Measurements from ENCODE around the gene ADAM15. TPM values are rescaled to one million over a fixed set of nuclear protein-coding genes. Genes with fewer than 3 reads are reported as not detected.

ADAM15 gene
- total RNA-seq, 1 donor from 2014 or later: 11.3 TPM

- no peak for ATAC-seq (ENCODE audit: low read depth)
Measured at GRCh38 chr1:155052439-155053395, 1.6 kb downstream of the ADAM15 start.

GRCh38 chr1:155053531-155054105 lies 2.5 kb downstream of the ADAM15 start:
- intact Hi-C loops (cut with micrococcal nuclease): loop anchor here (2.0 kb wide), 1 partner anchor 37 kb away; no protein-coding TSS in a partner anchor
- no peak for TF ChIP-seq CTCF (IDR thresholded peaks at IDR 0.05)
- no peak overlapping the region for H3K27ac Mint-ChIP-seq

More at GRCh38 chr1:155052439-155053395, 1.6 kb downstream of the ADAM15 start:
- no peaks in the 10 kb centered on the region for H3K27me3 Mint-ChIP-seq
- ChIA-PET CTCF (interaction anchor here (1.5 to 3.1 kb wide), 4 partner anchors 8 to 39 kb away, joined by 4 to 37 read pairs (median 6); partner anchors contain the start of gene EFNA4), POLR2A (interaction anchor here (0.6 to 1.1 kb wide), 5 partner anchors 18 to 79 kb away, joined by 3 to 4 read pairs (median 3); partner anchors contain the start of gene FLAD1)
- H3K4me3 Mint-ChIP-seq: peak overlapping the region; percentile 79
- intact Hi-C loops (cut with micrococcal nuclease): loop anchor here (2.0 kb wide), 1 partner anchor 36 kb away; no protein-coding TSS in a partner anchor
- no peak overlapping the region for H3K27ac Mint-ChIP-seq
- TF ChIP-seq CTCF (IDR thresholded peaks at IDR 0.05): no peak
- H3K36me3 Mint-ChIP-seq (ENCODE audit: low read depth): peaks cover 6% of the 10 kb centered on the region
- peak; percentile 26 for DNase-seq
- no peaks in the 10 kb centered on the region for H3K9me3 Mint-ChIP-seq
- H3K4me1 Mint-ChIP-seq: peaks cover 22% of the 10 kb centered on the region

GRCh38 chr1:155057104-155057503 lies 6.0 kb downstream of the ADAM15 start:
- Mint-ChIP-seq H3K4me3 (no peak overlapping the region), H3K9me3 (no peaks in the 10 kb centered on the region), H3K27ac (no peak overlapping the region), H3K4me1 (peaks cover 21% of the 10 kb centered on the region), H3K36me3 (ENCODE audit: low read depth) (peaks cover 7% of the 10 kb centered on the region), H3K27me3 (no peaks in the 10 kb centered on the region)
- no peak for TF ChIP-seq CTCF (IDR thresholded peaks at IDR 0.05)
- intact Hi-C loops (cut with micrococcal nuclease): no loop called here
- POLR2A ChIA-PET: interaction anchor here (0.6 kb wide), 1 partner anchor 449 kb away, joined by 5 read pairs; no protein-coding TSS in a partner anchor
- CTCF ChIA-PET: interaction anchor here (9.2 kb wide), 1 partner anchor 12 kb away, joined by 101 read pairs; no protein-coding TSS in a partner anchor
- DNase-seq (no peak), ATAC-seq (ENCODE audit: low read depth) (no peak)

More at GRCh38 chr1:155053531-155054105, 2.5 kb downstream of the ADAM15 start:
- DNase-seq (no peak), ATAC-seq (ENCODE audit: low read depth) (no peak)
- CTCF ChIA-PET: interaction anchor here (1.1 to 2.5 kb wide), 4 partner anchors 10 to 38 kb away, joined by 3 to 9 read pairs (median 4); no protein-coding TSS in a partner anchor
- POLR2A ChIA-PET: interaction anchor here (0.6 to 0.8 kb wide), 2 partner anchors 47 to 80 kb away, joined by 4 read pairs; no protein-coding TSS in a partner anchor
- peaks cover 22% of the 10 kb centered on the region for H3K4me1 Mint-ChIP-seq
- no peaks in the 10 kb centered on the region for H3K9me3 Mint-ChIP-seq
- H3K27me3 Mint-ChIP-seq: no peaks in the 10 kb centered on the region
- H3K4me3 Mint-ChIP-seq: no peak overlapping the region
- H3K36me3 Mint-ChIP-seq (ENCODE audit: low read depth): peaks cover 7% of the 10 kb centered on the region

- no peaks in the 10 kb centered on the region for H3K27me3 Mint-ChIP-seq
- ATAC-seq (ENCODE audit: low read depth): no peak
- TF ChIP-seq CTCF (IDR thresholded peaks at IDR 0.05): no peak
- ChIA-PET CTCF (interaction anchor here (3.0 to 9.2 kb wide), 2 partner anchors 13 to 27 kb away, joined by 15 to 101 read pairs; no protein-coding TSS in a partner anchor), POLR2A (no interaction called here)
- no peak overlapping the region for H3K4me3 Mint-ChIP-seq
- H3K4me1 Mint-ChIP-seq: peaks cover 20% of the 10 kb centered on the region
- no peak overlapping the region for H3K27ac Mint-ChIP-seq
- intact Hi-C loops (cut with micrococcal nuclease): no loop called here
- H3K36me3 Mint-ChIP-seq (ENCODE audit: low read depth): peaks cover 7% of the 10 kb centered on the region
- no peak for DNase-seq
- H3K9me3 Mint-ChIP-seq: no peaks in the 10 kb centered on the region
Measured at GRCh38 chr1:155057788-155058211, 6.7 kb downstream of the ADAM15 start.

Measured in activated B cell treated with CpG ODN at 0.5 μM for 24 hours (primary cell).